GM12878 (cell line): ENCODE measurements around the gene SOAT2. TPM values are rescaled to one million over a fixed set of nuclear protein-coding genes. Genes with fewer than 3 reads are reported as not detected.
"Not testable (repeated sequence)": the region's sequence is repeated elsewhere in the genome, so short reads cannot be mapped to it uniquely, and the experiment has no call there.

Source experiments
- ATAC-seq: fragments of 200-7000 bp; cut with Tn5 transposase; 3 replicates; pipeline ENCODE4 v1.9.1; 2020; ENCODE audit warnings: mild to moderate bottlenecking, moderate library complexity
- BruUV-seq: library from RNA; stranded (reverse); fragments of 400-500 nt; replicated peaks from 2 replicates; lab custom pipeline; 2021; lab: Mats Ljungman, UMichigan
- CTCF ChIA-PET: fragments of 300-600 bp; sonication (Branson Sonifier 250); formaldehyde crosslinking; extraction: SDS; loops from one replicate; lab custom pipeline; 2021; ENCODE audit warnings: inconsistent platforms; lab: Yijun Ruan, JAX
- POLR2A ChIA-PET: fragments of 350-600 bp; formaldehyde crosslinking; extraction: SDS; loops from one replicate; lab custom pipeline; 2021; ENCODE audit warnings: inconsistent platforms; lab: Charles Lee
- RAD21 ChIA-PET: fragments of 300-600 bp; sonication (Branson Sonifier 250); formaldehyde crosslinking; loops from one replicate; lab custom pipeline; 2023; ENCODE audit warnings: antibody characterized with exemption; ENCODE audit not compliant: unreplicated experiment; lab: Charles Lee
- SMC1A ChIA-PET: fragments of 300-600 bp; sonication (Branson Sonifier 250); formaldehyde crosslinking; loops from one replicate; lab custom pipeline; 2023; ENCODE audit not compliant: unreplicated experiment, uncharacterized antibody; lab: Charles Lee
- DNase-seq: peaks from one replicate; pipeline ENCODE4 v3.0.0-alpha.2; 2011; ENCODE audit warnings: low read depth, low spot score
- FAIRE-seq: peaks from 3 replicates; lab custom pipeline; 2011; peaks lifted over from hg19 to GRCh38; lab: Jason Lieb, UNC
- H2AFZ ChIP-seq: 2 replicates; pipeline ENCODE4 v1.6.0; 2011; ENCODE audit warnings: low read depth, low read length, control low read depth; ENCODE audit not compliant: control insufficient read depth
- H3K27ac ChIP-seq: 2 replicates; pipeline ENCODE4 v1.5.1; 2011; ENCODE audit warnings: control low read depth; ENCODE audit not compliant: control insufficient read depth, insufficient read depth
- H3K27me3 ChIP-seq, 2 experiments: replicated peaks in 1 of 2; 2 replicates each; pipeline versions ENCODE4 v1.6.0 to v1.6.1; 2011; ENCODE audit warnings: low read length in 1 of 2; ENCODE audit not compliant: control insufficient read depth in 2 of 2, insufficient read depth in 2 of 2
- H3K36me3 ChIP-seq, 2 experiments: 2 replicates each; pipeline ENCODE4 v1.5.1; 2011; ENCODE audit warnings: low read length in 1 of 2; ENCODE audit not compliant: control insufficient read depth in 2 of 2, insufficient read depth in 2 of 2
- H3K4me1 ChIP-seq: 2 replicates; pipeline ENCODE4 v1.6.1; 2011; ENCODE audit warnings: mild to moderate bottlenecking, low read length, moderate library complexity, mixed read lengths; ENCODE audit not compliant: control insufficient read depth, insufficient read depth
- H3K4me2 ChIP-seq: 2 replicates; pipeline ENCODE4 v1.6.0; 2011; ENCODE audit warnings: control low read depth; ENCODE audit not compliant: control insufficient read depth, insufficient read depth
- H3K4me3 ChIP-seq: fragments of 200-600 bp; sonication (generic); 2 replicates; pipeline ENCODE4 v1.5.1; 2016
- H3K79me2 ChIP-seq: 2 replicates; pipeline ENCODE4 v1.6.0; 2011; ENCODE audit warnings: low read length; ENCODE audit not compliant: control insufficient read depth, insufficient read depth
- H3K9ac ChIP-seq: 2 replicates; pipeline ENCODE4 v1.8.0; 2011; ENCODE audit warnings: low read length, control low read depth, mixed read lengths; ENCODE audit not compliant: control insufficient read depth, insufficient read depth
- H3K9me3 ChIP-seq: replicated peaks from 3 replicates; pipeline ENCODE4 v1.5.1; 2011; ENCODE audit warnings: mild to moderate bottlenecking, low read length; ENCODE audit not compliant: control insufficient read depth, insufficient read depth
- H4K20me1 ChIP-seq: 2 replicates; pipeline ENCODE4 v1.6.0; 2011; ENCODE audit not compliant: control insufficient read depth, insufficient read depth
- HSF1 ChIP-seq: fragments of 150-350 bp; IDR thresholded peaks from 2 replicates; pipeline ENCODE4 v1.6.1; 2014; ENCODE audit warnings: mild to moderate bottlenecking, low read depth, low read length
- WGBS: methylation state at CpG from one replicate; pipeline ENCODE4 v1.1.6; 2016; ENCODE audit warnings: low lambda C conversion rate; ENCODE audit not compliant: insufficient replicate concordance, insufficient coverage; ENCODE audit errors: missing lambda C conversion rate; 5-methylcytosine and 5-hydroxymethylcytosine counted together
- in situ Hi-C: fragments of 300-500 bp; cut with MboI; formaldehyde crosslinking; loops from 9 replicates; pipeline ENCODE4 v1.14.3; 2018; ENCODE audit warnings: mixed read lengths
- intact Hi-C: fragments of 100-400 bp; cut with micrococcal nuclease; formaldehyde crosslinking; loops from one replicate; pipeline ENCODE4 v1.14.2; 2022; ENCODE audit not compliant: unreplicated experiment
- polyA plus RNA-seq, 11 experiments: library from polyadenylated mRNA; depleted of rRNA in 4 of 11; unstranded in 6 of 11; stranded (reverse) in 5 of 11; fragments of >200 nt; fragmentation: Nextera tagmentation in 4 of 11; fragmentation: Illumina TruSeq in 1 of 11; extraction: Ambion mirVana in 4 of 11; extraction: Trizol in 1 of 11; gene quantifications; 1 replicate in 1 of 11; 2 replicates in 10 of 11; pipeline versions ENCODE4 v1.2.1 to v1.2.3, GENCODE V29; 2011 to 2016; ENCODE audit warnings: inconsistent platforms in 2 of 11, missing spikeins in 2 of 11, low read depth in 1 of 11
- total RNA-seq, 4 experiments: library from RNA; depleted of rRNA in 3 of 4; stranded (reverse); fragments of >200 nt in 3 of 4; fragmentation: Illumina TruSeq in 1 of 4; extraction: Trizol in 1 of 4; gene quantifications; 2 replicates each; pipeline versions ENCODE4 v1.2.1 to v1.2.3, GENCODE V29; 2013 to 2021

SOAT2 gene
- total and polyA plus RNA-seq, 10 of the 15 experiments (the other 5 are each of a cell fraction or from before 2014, with no cell fraction given): 0.08 to 1.7 (median 0.69) TPM

- Histone ChIP-seq H3K27ac (no peak overlapping the region), H4K20me1 (no peaks in the 10 kb centered on the region), H3K4me2 (no peak overlapping the region), H3K4me3 (no peak overlapping the region), H3K79me2 (no peaks in the 10 kb centered on the region), H3K27me3 (no peaks in the 10 kb centered on the region), H3K36me3 (no peaks in the 10 kb centered on the region), H3K4me1 (no peaks in the 10 kb centered on the region; the same call in 1 of the 2 replicates), H3K9ac (no peak overlapping the region), H2AFZ (no peak overlapping the region), H3K9me3 (no peaks in the 10 kb centered on the region)
- ChIA-PET CTCF (interaction anchor here (0.9 to 8.3 kb wide), 16 partner anchors 12 to 184 kb away, joined by 3 to 188 read pairs (median 39); partner anchors contain the start of genes AAAS, CSAD, ESPL1 and ITGB7), POLR2A (interaction anchor here (0.5 to 3.4 kb wide), 4 partner anchors 18 to 106 kb away, joined by 3 to 26 read pairs (median 5); partner anchors contain the start of genes CSAD and ZNF740), SMC1A (interaction anchor here (0.6 to 5.5 kb wide), 19 partner anchors 15 to 217 kb away, joined by 3 to 62 read pairs (median 11); partner anchors contain the start of genes AAAS, CSAD, ESPL1 and MYG1), RAD21 (interaction anchor here (0.7 to 4.8 kb wide), 19 partner anchors 11 to 160 kb away, joined by 3 to 58 read pairs (median 16); partner anchors contain the start of genes AAAS, CSAD, ESPL1 and ITGB7)
- intact Hi-C loops (no loop called here), in situ Hi-C loops (loop anchor here (5.0 kb wide), 1 partner anchor 126 kb away; no protein-coding TSS in a partner anchor)
- WGBS: 92% methylated on average over 8 of the region's 8 CpGs
- DNase-seq: no peak
- TF ChIP-seq HSF1: no peak
- BruUV-seq: no TSS peak
- no peak for ATAC-seq
- FAIRE-seq: no peak
Observed at GRCh38 chr12:53161119-53161911, 58.0 kb downstream of the SOAT2 start.

- ATAC-seq, BruUV-seq, POLR2A ChIA-PET, RAD21 ChIA-PET, H3K9me3 ChIP-seq, H3K27ac ChIP-seq, H3K9ac ChIP-seq, H2AFZ ChIP-seq, H3K4me3 ChIP-seq, H3K4me1 ChIP-seq, H3K79me2 ChIP-seq, H3K4me2 ChIP-seq, H3K27me3 ChIP-seq, intact Hi-C loops, DNase-seq, H3K36me3 ChIP-seq, FAIRE-seq, H4K20me1 ChIP-seq: not testable (repeated sequence)
- WGBS: 56% methylated on average over 2 of the region's 2 CpGs
- ChIA-PET SMC1A (interaction anchor here (0.6 to 5.5 kb wide), 6 partner anchors 13 to 174 kb away, joined by 3 to 39 read pairs (median 4); partner anchors contain the start of genes AAAS, CSAD and ZNF740), CTCF (interaction anchor here (1.0 to 8.3 kb wide), 7 partner anchors 10 to 124 kb away, joined by 3 to 188 read pairs (median 7); partner anchors contain the start of genes CSAD, ITGB7 and ZNF740)
- in situ Hi-C loops: loop anchor here (5.0 kb wide), 1 partner anchor 124 kb away; no protein-coding TSS in a partner anchor
Observed at GRCh38 chr12:53163008-53163407, 59.7 kb downstream of the SOAT2 start.
